ENCODE measurements around the gene TK2. TPM values are rescaled to one million over a fixed set of nuclear protein-coding genes. Genes with fewer than 3 reads are reported as not detected.

Gene TK2
- total RNA-seq, 1 donor from 2014 or later, result 28.5 TPM

GRCh38 chr16:66592241-66592640, 42.3 kb upstream of the TK2 start:
- no peak for TF ChIP-seq CTCF (IDR thresholded peaks at IDR 0.05; ENCODE audit: unreplicated experiment)
- Mint-ChIP-seq H3K4me1 (peaks cover 2% of the 10 kb centered on the region), H3K9me3 (no peaks in the 10 kb centered on the region), H3K4me3 (no peak overlapping the region), H3K27me3 (ENCODE audit: low read depth) (no peaks in the 10 kb centered on the region), H3K36me3 (no peaks in the 10 kb centered on the region), H3K27ac (no peak overlapping the region)
- no peak for DNase-seq (ENCODE audit: low spot score in 2 of 2, unreplicated experiment in 2 of 2)

GRCh38 chr16:66591018-66591417, 41.1 kb upstream of the TK2 start:
- Mint-ChIP-seq H3K4me1 (peaks cover 2% of the 10 kb centered on the region), H3K27ac (no peak overlapping the region), H3K36me3 (no peaks in the 10 kb centered on the region), H3K4me3 (no peak overlapping the region), H3K27me3 (ENCODE audit: low read depth) (no peaks in the 10 kb centered on the region), H3K9me3 (no peaks in the 10 kb centered on the region)
- no peak for DNase-seq (ENCODE audit: low spot score in 2 of 2, unreplicated experiment in 2 of 2)
- TF ChIP-seq CTCF (IDR thresholded peaks at IDR 0.05; ENCODE audit: unreplicated experiment), result no peak

- Mint-ChIP-seq H3K36me3 (no peaks in the 10 kb centered on the region), H3K4me1 (peaks cover 6% of the 10 kb centered on the region), H3K9me3 (no peaks in the 10 kb centered on the region), H3K27ac (no peak overlapping the region), H3K4me3 (no peak overlapping the region), H3K27me3 (ENCODE audit: low read depth) (no peaks in the 10 kb centered on the region)
- no peak for TF ChIP-seq CTCF (IDR thresholded peaks at IDR 0.05; ENCODE audit: unreplicated experiment)
- DNase-seq (ENCODE audit: low spot score in 2 of 2, unreplicated experiment in 2 of 2), result no peak
These were observed 40.4 kb upstream of the TK2 start for GRCh38 chr16:66590322-66590721.

GRCh38 chr16:66588981-66589713, 39.2 kb upstream of the TK2 start:
- no peak for DNase-seq (ENCODE audit: low spot score in 2 of 2, unreplicated experiment in 2 of 2)
- H3K9me3 Mint-ChIP-seq, result no peaks in the 10 kb centered on the region

GRCh38 chr16:66587881-66588600, 38.1 kb upstream of the TK2 start:
- H3K4me1 Mint-ChIP-seq, result peaks cover 6% of the 10 kb centered on the region
- DNase-seq (ENCODE audit: low spot score in 2 of 2, unreplicated experiment in 2 of 2), result no peak
- no peak for TF ChIP-seq CTCF (IDR thresholded peaks at IDR 0.05; ENCODE audit: unreplicated experiment)
- no peak overlapping the region for H3K4me3 Mint-ChIP-seq
- H3K27me3 Mint-ChIP-seq (ENCODE audit: low read depth), result no peaks in the 10 kb centered on the region
- H3K27ac Mint-ChIP-seq, result no peak overlapping the region
- no peaks in the 10 kb centered on the region for H3K9me3 Mint-ChIP-seq
- H3K36me3 Mint-ChIP-seq, result no peaks in the 10 kb centered on the region

More at GRCh38 chr16:66588981-66589713, 39.2 kb upstream of the TK2 start:
- no peak for TF ChIP-seq CTCF (IDR thresholded peaks at IDR 0.05; ENCODE audit: unreplicated experiment)
- Mint-ChIP-seq H3K27me3 (ENCODE audit: low read depth) (no peaks in the 10 kb centered on the region), H3K27ac (no peak overlapping the region), H3K36me3 (no peaks in the 10 kb centered on the region), H3K4me1 (peaks cover 6% of the 10 kb centered on the region), H3K4me3 (no peak overlapping the region)
